Peyer's patch (tissue), 4 donors: ENCODE results near the gene BCAS1. TPM values are rescaled to one million over a fixed set of nuclear protein-coding genes. Genes with fewer than 3 reads are reported as not detected.
A peak's percentile ranks its signal among the peaks of the same experiment; 100 is the strongest.

Source experiments
- DNase-seq, 3 donors: peaks; one replicate each; pipeline ENCODE4 v3.0.0-alpha.2; 2017 to 2019
- H3K27ac ChIP-seq, 4 donors: fragments of 200-600 bp; sonication (generic); one replicate each; pipeline ENCODE4 v1.5.1; 2016 to 2019
- H3K27me3 ChIP-seq, 2 donors: fragments of 200-600 bp; sonication (generic); one replicate each; pipeline ENCODE4 v1.5.1; 2019
- H3K36me3 ChIP-seq, 3 donors: fragments of 200-600 bp; sonication (generic); one replicate each; pipeline ENCODE4 v1.5.1; 2016 to 2019
- H3K4me1 ChIP-seq, 4 donors: fragments of 200-600 bp; sonication (generic); one replicate each; pipeline ENCODE4 v1.5.1; 2016 to 2019
- H3K4me3 ChIP-seq, 4 donors: fragments of 200-600 bp; sonication (generic); 1 replicate in 3 of 4; 2 replicates in 1 of 4; pipeline ENCODE4 v1.5.1; 2016 to 2019; ENCODE audit warnings: mild to moderate bottlenecking in 1 of 4
- H3K9me3 ChIP-seq, 4 donors: fragments of 200-600 bp; sonication (generic); one replicate each; pipeline ENCODE4 v1.5.1; 2016 to 2019; ENCODE audit warnings: mild to moderate bottlenecking in 1 of 4
- CTCF ChIP-seq, 6 experiments: fragments of 450-650 bp in 4 of 6; fragments of 200-600 bp in 2 of 6; sonication (generic) in 1 of 6; IDR thresholded peaks; one replicate each; pipeline ENCODE4 v1.5.1; 2017 to 2019; ENCODE audit warnings: antibody characterized with exemption in 6 of 6, mild to moderate bottlenecking in 3 of 6, moderate library complexity in 1 of 6
- POLR2A ChIP-seq, 2 donors: fragments of 450-650 bp; IDR thresholded peaks; one replicate each; pipeline ENCODE4 v1.5.1; 2017; ENCODE audit warnings: antibody characterized with exemption in 2 of 2, mild to moderate bottlenecking in 2 of 2, moderate library complexity in 2 of 2
- total RNA-seq, 4 donors: library from RNA; depleted of rRNA; stranded (reverse); fragments of >200 nt; gene quantifications; one replicate each; pipeline ENCODE4 v1.1.0, GENCODE V29; 2016

Gene BCAS1
- total RNA-seq, 4 donors from 2014 or later = 21.5 to 58.1 (median 43.2) TPM

- Histone ChIP-seq H3K9me3 (no peaks in the 10 kb centered on the region), H3K27me3 (no peaks in the 10 kb centered on the region), H3K4me3 (no peak overlapping the region), H3K36me3 (no peaks in the 10 kb centered on the region), H3K4me1 (peaks cover 0 to 3% (median 0%) of the 10 kb centered on the region in 4 donors), H3K27ac (no peak overlapping the region)
- no peak for DNase-seq
- TF ChIP-seq CTCF (IDR thresholded peaks at IDR 0.05) (no peak), POLR2A (IDR thresholded peaks at IDR 0.05) (no peak)
These were observed 38.4 kb upstream of the BCAS1 start for GRCh38 chr20:54108817-54109216.

GRCh38 chr20:54108326-54108642 is 37.9 kb upstream of the BCAS1 start:
- no peak overlapping the region for H3K4me3 ChIP-seq
- peaks cover 0 to 6% (median 0%) of the 10 kb centered on the region in 4 donors for H3K4me1 ChIP-seq
- no peaks in the 10 kb centered on the region for H3K27me3 ChIP-seq
- TF ChIP-seq POLR2A (IDR thresholded peaks at IDR 0.05) (no peak), CTCF (IDR thresholded peaks at IDR 0.05) (no peak)
- H3K36me3 ChIP-seq = no peaks in the 10 kb centered on the region
- H3K27ac ChIP-seq = peak overlapping the region in 1 of 4 donors; percentile 28
- no peaks in the 10 kb centered on the region for H3K9me3 ChIP-seq
- no peak for DNase-seq

GRCh38 chr20:54107600-54108325 is 37.4 kb upstream of the BCAS1 start:
- H3K4me1 ChIP-seq = peaks cover 0 to 6% (median 0%) of the 10 kb centered on the region in 4 donors
- H3K27me3 ChIP-seq = no peaks in the 10 kb centered on the region
- TF ChIP-seq POLR2A (IDR thresholded peaks at IDR 0.05) (no peak), CTCF (IDR thresholded peaks at IDR 0.05) (no peak)
- no peak overlapping the region for H3K4me3 ChIP-seq
- H3K36me3 ChIP-seq = no peaks in the 10 kb centered on the region
- peak overlapping the region in 2 of 4 donors; percentile 28 to 41 for H3K27ac ChIP-seq
- no peaks in the 10 kb centered on the region for H3K9me3 ChIP-seq
- peak in 1 of 3 donors; percentile 66 for DNase-seq

- H3K4me1 ChIP-seq = peaks cover 0 to 6% (median 0%) of the 10 kb centered on the region in 4 donors
- no peaks in the 10 kb centered on the region for H3K9me3 ChIP-seq
- no peaks in the 10 kb centered on the region for H3K36me3 ChIP-seq
- no peak overlapping the region for H3K4me3 ChIP-seq
- no peak overlapping the region for H3K27ac ChIP-seq
- no peaks in the 10 kb centered on the region for H3K27me3 ChIP-seq
- no peak for DNase-seq
- TF ChIP-seq CTCF (IDR thresholded peaks at IDR 0.05) (no peak), POLR2A (IDR thresholded peaks at IDR 0.05) (no peak)
These were observed 36.8 kb upstream of the BCAS1 start for GRCh38 chr20:54107181-54107580.

GRCh38 chr20:54106162-54106561 is 35.8 kb upstream of the BCAS1 start:
- Histone ChIP-seq H3K36me3 (no peaks in the 10 kb centered on the region), H3K27me3 (no peaks in the 10 kb centered on the region), H3K27ac (no peak overlapping the region), H3K4me3 (no peak overlapping the region), H3K9me3 (no peaks in the 10 kb centered on the region), H3K4me1 (peaks cover 0 to 6% (median 0%) of the 10 kb centered on the region in 4 donors)
- TF ChIP-seq POLR2A (IDR thresholded peaks at IDR 0.05) = no peak
- DNase-seq = no peak

GRCh38 chr20:54105653-54106052 is 35.3 kb upstream of the BCAS1 start:
- Histone ChIP-seq H3K9me3 (no peaks in the 10 kb centered on the region), H3K4me1 (peaks cover 0 to 6% (median 0%) of the 10 kb centered on the region in 4 donors), H3K4me3 (no peak overlapping the region), H3K36me3 (no peaks in the 10 kb centered on the region), H3K27me3 (no peaks in the 10 kb centered on the region), H3K27ac (no peak overlapping the region)
- TF ChIP-seq CTCF (IDR thresholded peaks at IDR 0.05) = no peak
- TF ChIP-seq POLR2A (IDR thresholded peaks at IDR 0.05) = no peak
- no peak for DNase-seq
